ENCODE results near the gene PAX6.

PAX6 gene

GRCh38 chr11:31818425-31818755, 7.3 kb upstream of the PAX6 start:
- TF ChIP-seq RARB (CRISPR knock-in tag; IDR thresholded peaks at IDR 0.05) = no peak
- TF ChIP-seq PATZ1 (CRISPR knock-in tag; IDR thresholded peaks at IDR 0.05; ENCODE audit: borderline replicate concordance) = no peak
- no peak for TF ChIP-seq BACH2 (CRISPR knock-in tag; IDR thresholded peaks at IDR 0.05; ENCODE audit: borderline replicate concordance)
- no peak for TF ChIP-seq SNAI2 (CRISPR knock-in tag; IDR thresholded peaks at IDR 0.05)
- no peak for TF ChIP-seq ISL1 (CRISPR knock-in tag; IDR thresholded peaks at IDR 0.05)
- TF ChIP-seq TOX (CRISPR knock-in tag; IDR thresholded peaks at IDR 0.05; ENCODE audit: borderline replicate concordance) = no peak
- TF ChIP-seq ZNF70 (CRISPR knock-in tag; IDR thresholded peaks at IDR 0.05) = no peak
- TF ChIP-seq CSRNP3 (CRISPR knock-in tag; IDR thresholded peaks at IDR 0.05) = no peak
- no peak for ATAC-seq

- no peak for ATAC-seq
- no peak for TF ChIP-seq ZNF70 (CRISPR knock-in tag; IDR thresholded peaks at IDR 0.05)
- no peak for TF ChIP-seq ESRRG (CRISPR knock-in tag; IDR thresholded peaks at IDR 0.05)
- no peak for TF ChIP-seq GLIS3 (CRISPR knock-in tag; IDR thresholded peaks at IDR 0.05)
- no peak for TF ChIP-seq OSR1 (CRISPR knock-in tag; IDR thresholded peaks at IDR 0.05)
- TF ChIP-seq RARB (CRISPR knock-in tag; IDR thresholded peaks at IDR 0.05) = no peak
- TF ChIP-seq PATZ1 (CRISPR knock-in tag; IDR thresholded peaks at IDR 0.05; ENCODE audit: borderline replicate concordance) = no peak
- TF ChIP-seq BACH2 (CRISPR knock-in tag; IDR thresholded peaks at IDR 0.05; ENCODE audit: borderline replicate concordance) = no peak
- no peak for TF ChIP-seq ZNF8 (CRISPR knock-in tag; IDR thresholded peaks at IDR 0.05)
- TF ChIP-seq ZNF565 (CRISPR knock-in tag; conservative IDR thresholded peaks at IDR 0.05; ENCODE audit: low read depth) = no peak
- no peak for TF ChIP-seq CSRNP3 (CRISPR knock-in tag; IDR thresholded peaks at IDR 0.05)
- no peak for TF ChIP-seq SNAI2 (CRISPR knock-in tag; IDR thresholded peaks at IDR 0.05)
- no peak for TF ChIP-seq TSHZ2 (CRISPR knock-in tag; IDR thresholded peaks at IDR 0.05)
Measured at GRCh38 chr11:31817621-31818424, 6.7 kb upstream of the PAX6 start.

GRCh38 chr11:31817054-31817620, 6.0 kb upstream of the PAX6 start:
- no peak for ATAC-seq

GRCh38 chr11:31816468-31817053, 5.4 kb upstream of the PAX6 start:
- ATAC-seq = no peak
- TF ChIP-seq ZNF8 (CRISPR knock-in tag; IDR thresholded peaks at IDR 0.05) (no peak), CSDC2 (CRISPR knock-in tag; IDR thresholded peaks at IDR 0.05) (no peak), CREB5 (CRISPR knock-in tag; IDR thresholded peaks at IDR 0.05; ENCODE audit: low read depth) (no peak), BACH2 (CRISPR knock-in tag; IDR thresholded peaks at IDR 0.05; ENCODE audit: borderline replicate concordance) (no peak), PATZ1 (CRISPR knock-in tag; IDR thresholded peaks at IDR 0.05; ENCODE audit: borderline replicate concordance) (no peak), PPARA (CRISPR knock-in tag; IDR thresholded peaks at IDR 0.05; ENCODE audit: borderline replicate concordance) (no peak), ZFP3 (CRISPR knock-in tag; IDR thresholded peaks at IDR 0.05) (no peak)

More at GRCh38 chr11:31817054-31817620, 6.0 kb upstream of the PAX6 start:
- TF ChIP-seq GLIS3 (CRISPR knock-in tag; IDR thresholded peaks at IDR 0.05) (no peak), TOX (CRISPR knock-in tag; IDR thresholded peaks at IDR 0.05; ENCODE audit: borderline replicate concordance) (no peak)
